Esophagus squamous epithelium (tissue), 5 donors: ENCODE measurements around the gene FTL. TPM values are rescaled to one million over a fixed set of nuclear protein-coding genes. Genes with fewer than 3 reads are reported as not detected.

ENCODE experiments used
- DNase-seq: peaks from one replicate; lab custom pipeline; 2025; lab: John Stamatoyannopoulos, UW
- H3K27ac ChIP-seq, 4 donors: fragments of 200-600 bp; sonication (generic); one replicate each; pipeline ENCODE4 v1.5.1; 2016 to 2019; ENCODE audit warnings: mild to moderate bottlenecking in 1 of 4
- H3K27me3 ChIP-seq, 4 donors: fragments of 200-600 bp; sonication (generic); 1 replicate in 3 of 4; 2 replicates in 1 of 4; pipeline versions ENCODE4 v1.5.1 to v1.6.0; 2017 to 2021; ENCODE audit warnings: antibody characterized with exemption in 1 of 4
- H3K36me3 ChIP-seq, 3 donors: fragments of 200-600 bp; sonication (generic); one replicate each; pipeline ENCODE4 v1.5.1; 2016 to 2019
- H3K4me1 ChIP-seq, 3 donors: fragments of 200-600 bp; sonication (generic); one replicate each; pipeline ENCODE4 v1.5.1; 2017 to 2019
- H3K4me3 ChIP-seq, 4 donors: fragments of 200-600 bp; sonication (generic); 1 replicate in 3 of 4; 2 replicates in 1 of 4; pipeline ENCODE4 v1.5.1; 2016 to 2019; ENCODE audit warnings: mild to moderate bottlenecking in 2 of 4, moderate library complexity in 1 of 4
- H3K9me3 ChIP-seq, 3 donors: fragments of 200-600 bp; sonication (generic); one replicate each; pipeline ENCODE4 v1.5.1; 2016 to 2019
- CTCF ChIP-seq, 6 experiments: fragments of 450-650 bp in 4 of 6; fragments of 200-600 bp in 2 of 6; sonication (generic) in 2 of 6; IDR thresholded peaks; one replicate each; pipeline ENCODE4 v1.5.1; 2016 to 2019; ENCODE audit warnings: antibody characterized with exemption in 6 of 6, mild to moderate bottlenecking in 4 of 6, moderate library complexity in 4 of 6
- POLR2A ChIP-seq, 4 donors: fragments of 450-650 bp; IDR thresholded peaks; one replicate each; pipeline ENCODE4 v1.6.1; 2017; ENCODE audit warnings: antibody characterized with exemption in 4 of 4, mild to moderate bottlenecking in 4 of 4, moderate library complexity in 3 of 4
- WGBS, 2 donors: methylation state at CpG; one replicate each; pipeline ENCODE4 v1.1.5; 2018; 5-methylcytosine and 5-hydroxymethylcytosine counted together
- intact Hi-C: fragments of 100-400 bp; cut with DNase I; formaldehyde crosslinking; loops from one replicate; pipeline ENCODE4 v1.15.0; 2022
- total RNA-seq, 4 donors: library from RNA; depleted of rRNA; stranded (reverse); fragments of >200 nt; gene quantifications; one replicate each; pipeline ENCODE4 v1.1.0, GENCODE V29; 2016
- donor health status: DM: yes; HTN: yes; CAD: no.

Gene FTL
- total RNA-seq, 4 donors from 2014 or later, result 556 to 2,127 (median 1,494) TPM

DNA sequence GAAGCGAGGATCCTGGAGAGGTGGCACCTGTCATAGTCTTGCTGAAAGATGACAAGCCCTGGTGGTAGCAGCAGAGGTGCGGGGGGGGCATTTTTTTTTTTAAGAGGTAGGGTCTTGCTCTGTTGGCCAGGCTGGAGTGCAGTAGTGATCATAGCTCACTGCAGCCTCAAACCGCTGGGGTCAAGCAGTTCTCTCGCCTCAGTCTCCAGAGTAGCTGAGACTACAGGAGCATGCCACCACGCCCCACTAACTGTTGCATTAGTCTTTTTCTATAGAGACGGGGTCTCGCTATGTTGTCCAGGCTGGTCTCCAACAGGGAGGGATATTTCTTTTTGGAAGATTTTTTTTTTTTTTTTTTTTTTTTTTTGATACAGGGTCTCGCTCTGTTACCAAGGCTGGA is 7.1 kb upstream of the FTL start:
- Histone ChIP-seq H3K9me3 (no peaks in the 10 kb centered on the region), H3K4me1 (peaks cover 19 to 39% (median 20%) of the 10 kb centered on the region in 3 donors), H3K27ac (no peak overlapping the region), H3K4me3 (no peak overlapping the region), H3K36me3 (peaks cover 0 to 6% (median 0%) of the 10 kb centered on the region in 3 donors), H3K27me3 (no peaks in the 10 kb centered on the region)
- intact Hi-C loops, result no loop called here
- no peak for DNase-seq
- 96 to 97% methylated on average over 7 to 8 of the region's 8 CpGs for WGBS, 2 donors
- TF ChIP-seq POLR2A (IDR thresholded peaks at IDR 0.05) (no peak), CTCF (IDR thresholded peaks at IDR 0.05) (no peak)

DNA sequence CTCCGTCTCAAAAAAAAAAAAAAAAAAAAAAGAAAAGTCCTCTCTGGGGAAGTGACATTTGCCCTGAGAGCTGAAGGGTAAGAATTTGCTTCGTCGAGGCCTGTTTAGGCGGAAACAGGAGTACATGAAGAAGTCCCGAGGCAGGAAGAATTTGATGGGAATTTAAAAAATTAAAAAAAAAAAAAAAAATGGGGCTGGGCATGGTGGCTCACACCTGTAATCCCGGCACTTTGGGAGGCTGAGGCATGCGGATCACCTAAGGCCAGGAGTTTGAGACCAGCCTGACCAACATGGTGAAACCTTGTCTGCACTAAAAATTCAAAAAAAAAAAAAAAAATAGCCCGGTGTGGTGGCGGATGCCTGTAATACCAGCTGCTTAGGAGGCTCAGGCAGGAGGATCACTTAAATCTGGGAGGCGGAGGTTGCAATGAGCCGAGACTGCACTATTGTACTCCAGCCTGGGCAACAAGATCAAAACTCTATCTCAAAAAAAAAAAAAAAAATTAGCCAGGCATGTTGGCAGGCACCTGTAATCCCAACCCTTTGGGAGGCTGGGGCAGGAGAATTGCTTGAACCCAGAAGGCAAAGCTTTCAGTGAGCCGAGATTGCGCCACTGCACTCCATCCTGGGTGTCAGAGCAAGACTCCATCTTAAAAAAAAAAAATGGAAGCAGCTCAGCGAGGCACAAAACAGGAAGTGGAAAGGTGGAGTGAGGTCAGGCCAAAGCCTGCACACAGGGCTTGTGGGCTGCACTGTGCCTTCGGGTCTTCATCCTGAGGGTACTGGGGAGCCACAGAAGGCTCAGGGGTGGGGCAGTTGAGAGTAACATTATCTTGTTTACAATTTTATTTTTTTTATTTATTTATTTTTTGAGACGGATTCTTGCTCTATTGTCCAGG is 5.5 kb upstream of the FTL start:
- DNase-seq, result no peak
- intact Hi-C loops, result no loop called here
- no peak overlapping the region for H3K4me3 ChIP-seq
- H3K27me3 ChIP-seq, result no peaks in the 10 kb centered on the region
- 74 to 80% methylated on average over 16 of the region's 16 CpGs for WGBS, 2 donors
- no peak for TF ChIP-seq CTCF (IDR thresholded peaks at IDR 0.05)
- no peak for TF ChIP-seq POLR2A (IDR thresholded peaks at IDR 0.05)
- no peak overlapping the region for H3K27ac ChIP-seq
- peaks cover 0 to 6% (median 0%) of the 10 kb centered on the region in 3 donors for H3K36me3 ChIP-seq
- H3K4me1 ChIP-seq, result peaks cover 32 to 49% (median 34%) of the 10 kb centered on the region in 3 donors
- no peaks in the 10 kb centered on the region for H3K9me3 ChIP-seq

DNA sequence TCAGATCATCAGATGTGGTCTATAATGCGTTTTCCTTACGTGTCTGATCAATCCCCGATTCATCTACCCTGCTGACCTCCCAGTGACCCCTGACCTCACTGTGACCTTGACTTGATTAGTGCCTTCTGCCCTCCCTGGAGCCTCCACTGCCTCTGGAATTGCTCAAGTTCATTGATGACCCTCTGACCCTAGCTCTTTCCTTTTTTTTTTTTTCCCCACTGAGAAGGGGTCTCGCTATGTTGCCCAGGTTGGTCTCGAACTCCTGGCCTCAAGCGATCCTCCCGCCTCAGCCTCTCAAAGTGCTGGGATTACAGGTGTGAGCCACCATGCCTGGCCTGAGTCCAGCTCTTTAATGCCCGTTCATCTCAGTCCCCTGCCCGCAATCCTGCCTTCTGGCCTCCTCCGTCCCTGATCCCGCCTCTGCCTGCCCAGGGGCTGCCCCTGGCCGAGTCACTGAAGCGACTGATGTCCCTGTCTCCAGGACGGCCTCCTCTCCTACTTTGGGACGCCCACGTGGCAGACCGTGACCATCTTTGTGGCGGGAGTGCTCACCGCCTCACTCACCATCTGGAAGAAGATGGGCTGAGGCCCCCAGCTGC is 4.0 kb upstream of the FTL start:
- TF ChIP-seq CTCF (IDR thresholded peaks at IDR 0.05) (no peak), POLR2A (IDR thresholded peaks at IDR 0.05) (no peak)
- intact Hi-C loops, result no loop called here
- DNase-seq, result no peak
- Histone ChIP-seq H3K27ac (peak overlapping the region in 3 of 4 donors; percentile 39 to 94 (median 84)), H3K4me1 (peaks cover 26 to 44% (median 30%) of the 10 kb centered on the region in 3 donors), H3K9me3 (no peaks in the 10 kb centered on the region), H3K27me3 (no peaks in the 10 kb centered on the region), H3K36me3 (peaks cover 0 to 6% (median 0%) of the 10 kb centered on the region in 3 donors), H3K4me3 (no peak overlapping the region)
- WGBS, 2 donors, result 70 to 80% methylated on average over 15 to 18 of the region's 19 CpGs

GRCh38 chr19:48961673-48962028 is 3.5 kb upstream of the FTL start:
- no peak for TF ChIP-seq POLR2A (IDR thresholded peaks at IDR 0.05)
- no peak for TF ChIP-seq CTCF (IDR thresholded peaks at IDR 0.05)
- Histone ChIP-seq H3K4me1 (peaks cover 31 to 46% (median 35%) of the 10 kb centered on the region in 3 donors), H3K27me3 (no peaks in the 10 kb centered on the region), H3K36me3 (peaks cover 0 to 7% (median 0%) of the 10 kb centered on the region in 3 donors), H3K9me3 (no peaks in the 10 kb centered on the region), H3K27ac (peak overlapping the region; percentile 84 to 95 (median 94)), H3K4me3 (no peak overlapping the region)
- intact Hi-C loops, result no loop called here
- no peak for DNase-seq
- 79 to 84% methylated on average over 9 to 10 of the region's 12 CpGs for WGBS, 2 donors
